Activated T-cell treated with anti-CD3 and anti-CD28 coated beads for 4 hours (primary cell): ENCODE results near the gene HPCA.

Experiments used
- DNase-seq: peaks from one replicate; pipeline ENCODE4 v3.0.0-alpha.2; 2020

HPCA gene

DNA sequence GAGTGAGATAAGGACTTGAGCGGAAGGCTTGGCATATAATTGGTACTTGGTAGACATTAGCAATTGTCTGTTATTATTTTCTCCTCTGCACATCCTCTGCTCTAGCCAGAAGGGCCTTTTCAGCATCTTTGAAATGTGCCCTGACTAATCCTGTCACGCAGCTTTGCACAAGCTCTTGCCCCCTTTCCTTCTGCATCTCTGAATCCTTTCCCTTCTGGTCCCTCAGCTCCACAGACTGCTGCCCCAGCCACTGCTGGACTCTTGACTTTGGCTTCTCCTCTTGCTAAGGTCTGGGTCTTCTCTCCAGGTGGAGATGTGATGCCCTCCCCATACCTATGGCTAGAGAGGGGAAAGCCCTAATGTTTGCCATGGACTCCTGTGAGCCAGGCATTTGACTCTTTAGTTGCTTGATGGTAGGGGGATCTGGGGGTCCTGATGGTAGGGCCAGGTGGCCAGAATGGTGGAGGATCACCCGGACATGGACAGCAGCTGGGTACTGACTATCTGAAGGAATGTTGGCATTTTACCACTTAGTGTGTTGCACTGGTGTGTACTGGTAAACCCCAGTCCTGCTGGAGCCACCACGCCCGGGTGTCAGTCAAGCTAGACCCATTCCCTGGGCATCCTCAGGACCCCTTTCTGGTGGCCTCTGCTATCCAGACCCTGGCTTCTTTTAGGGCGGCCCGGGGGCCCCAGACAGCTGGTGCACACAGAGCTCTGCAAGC lies 4.4 kb downstream of the HPCA start:
- DNase-seq = no peak

DNA sequence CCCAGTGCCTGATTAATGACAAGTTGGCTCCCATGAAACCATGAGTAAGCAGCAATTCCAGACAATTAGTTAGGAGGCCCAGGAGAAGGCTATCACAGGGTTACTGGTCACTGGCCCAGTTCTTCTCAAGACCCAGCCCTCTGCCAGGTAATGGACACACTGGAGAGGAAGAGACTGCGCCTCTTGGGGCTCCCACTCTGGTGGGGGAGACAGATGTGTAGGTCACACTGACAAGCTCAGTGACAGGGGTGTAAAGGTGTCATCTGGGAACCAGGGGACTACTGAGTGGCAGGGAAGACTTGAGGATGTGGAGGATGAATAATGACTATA lies 4.9 kb downstream of the HPCA start:
- no peak for DNase-seq

DNA sequence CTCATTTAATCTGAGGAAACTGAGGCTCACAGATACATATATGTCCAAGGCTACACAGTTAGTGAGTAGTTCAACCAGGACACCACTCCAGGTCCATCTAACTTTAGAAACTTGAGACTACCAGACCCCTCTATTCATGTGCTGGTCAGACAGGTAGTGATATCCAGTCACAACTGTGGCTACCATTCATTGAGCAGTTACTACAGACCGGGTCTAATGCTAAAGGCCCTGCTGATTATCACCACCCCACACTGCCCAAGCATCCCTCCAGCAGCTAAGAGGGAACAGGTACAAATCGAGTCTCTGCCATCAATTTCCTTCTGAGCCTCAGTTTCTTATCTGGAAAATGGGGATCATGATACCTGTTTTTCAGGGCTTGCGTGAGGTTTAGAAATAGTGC lies 5.3 kb downstream of the HPCA start:
- no peak for DNase-seq

DNA sequence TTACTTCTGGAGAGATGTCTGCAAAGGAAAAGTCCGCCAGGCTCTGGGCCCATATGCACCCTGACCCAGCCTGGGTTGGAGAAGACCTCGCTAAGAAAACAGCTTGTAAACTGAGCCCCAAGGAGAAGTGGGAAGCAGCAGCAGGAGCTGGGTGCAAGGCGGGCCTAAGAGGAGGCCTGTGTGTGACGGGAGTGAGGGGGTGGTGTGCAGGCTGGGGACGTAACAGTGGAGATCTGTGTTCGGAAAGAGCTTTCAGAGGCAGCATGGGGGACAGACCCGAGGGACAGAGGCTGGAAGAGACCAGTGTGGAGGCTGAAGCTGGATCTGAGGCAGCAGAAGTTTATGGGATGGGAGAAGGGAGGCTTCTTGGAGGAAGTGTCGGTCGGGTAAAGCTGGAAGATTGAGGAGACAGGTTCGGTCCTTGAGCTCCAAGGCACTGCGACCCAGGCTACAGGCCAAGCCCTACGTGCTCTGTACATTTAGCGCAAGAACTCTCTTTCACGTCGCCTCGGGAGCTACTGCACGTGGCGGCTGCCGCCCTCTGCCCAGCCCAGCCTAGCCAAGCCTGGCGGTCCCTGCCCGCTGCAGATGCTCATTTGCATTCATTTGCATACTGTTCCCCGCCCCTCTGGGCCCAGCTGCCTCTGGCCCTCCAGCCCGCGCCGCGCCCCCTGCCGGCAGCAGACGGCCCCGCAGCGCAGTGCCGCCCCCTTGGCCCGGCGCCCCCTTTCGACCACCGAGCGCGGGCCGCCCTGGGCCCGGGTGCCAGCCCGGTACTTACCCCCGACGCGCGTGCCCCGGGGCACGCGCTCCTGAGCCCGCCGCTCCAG lies 6.3 kb downstream of the HPCA start:
- no peak for DNase-seq

DNA sequence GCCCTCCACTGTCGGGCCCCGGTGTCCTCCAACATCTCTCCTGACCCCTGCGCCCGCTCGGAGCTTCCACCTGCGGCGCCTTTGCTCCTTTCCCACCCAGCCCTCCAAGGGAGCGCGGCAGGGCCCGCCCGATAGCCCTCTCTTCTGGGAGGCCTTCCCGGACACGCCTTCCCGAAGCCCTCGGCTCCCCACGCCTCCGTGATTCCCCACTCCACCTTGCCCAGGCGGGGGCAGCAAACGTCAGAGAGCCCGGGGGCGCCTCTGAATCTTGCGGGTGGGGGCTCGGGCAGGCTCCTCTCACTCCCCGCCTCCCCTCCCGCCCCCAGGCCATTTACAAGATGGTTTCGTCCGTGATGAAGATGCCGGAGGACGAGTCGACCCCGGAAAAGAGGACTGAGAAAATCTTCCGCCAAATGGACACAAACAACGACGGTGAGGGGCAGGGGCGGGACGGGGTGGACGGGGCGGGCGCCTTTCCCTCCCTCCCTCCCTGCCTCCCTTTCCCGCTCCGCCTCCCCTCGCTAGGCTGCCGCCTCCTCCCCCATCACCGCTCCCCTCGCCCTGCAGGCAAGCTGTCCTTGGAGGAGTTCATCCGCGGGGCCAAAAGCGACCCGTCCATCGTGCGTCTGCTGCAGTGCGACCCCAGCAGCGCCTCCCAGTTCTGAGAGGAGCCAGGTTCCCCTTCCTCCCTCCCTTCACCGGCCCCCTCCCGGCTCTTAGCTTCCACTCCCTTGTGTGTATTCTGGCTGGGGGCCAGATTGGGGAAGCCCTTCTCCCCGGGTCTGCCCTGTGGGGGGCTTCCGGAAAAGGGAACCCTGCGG lies 7.1 kb downstream of the HPCA start:
- peak; percentile 8 for DNase-seq

DNA sequence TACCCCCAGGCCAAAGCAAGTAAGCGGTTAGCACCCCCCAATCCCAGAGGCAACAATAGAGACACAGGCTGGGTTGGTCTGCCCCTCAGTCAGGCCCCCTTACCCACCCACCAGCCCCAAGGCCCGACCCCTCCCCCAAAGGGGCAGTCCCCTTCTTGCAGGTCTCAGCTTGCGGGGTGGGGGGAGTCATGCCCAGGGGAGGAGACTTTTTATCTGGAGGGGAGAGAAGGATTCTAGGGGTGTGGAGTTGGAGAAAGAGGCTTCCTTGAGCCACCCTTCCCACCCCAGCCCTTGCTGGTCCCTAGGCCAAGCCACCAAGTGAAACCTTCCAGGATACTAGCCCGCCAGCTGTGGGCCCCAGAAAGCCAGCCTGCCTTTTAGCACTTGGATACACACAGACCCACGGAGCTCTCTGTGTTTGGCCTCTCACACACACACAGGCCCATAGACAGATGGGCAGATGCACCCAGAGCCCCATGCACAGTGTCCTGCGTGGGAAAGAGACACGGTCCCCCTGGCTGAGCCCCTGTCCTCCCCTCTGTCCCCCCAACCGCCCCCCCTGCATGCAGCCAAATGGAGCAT lies 7.8 kb downstream of the HPCA start:
- no peak for DNase-seq

DNA sequence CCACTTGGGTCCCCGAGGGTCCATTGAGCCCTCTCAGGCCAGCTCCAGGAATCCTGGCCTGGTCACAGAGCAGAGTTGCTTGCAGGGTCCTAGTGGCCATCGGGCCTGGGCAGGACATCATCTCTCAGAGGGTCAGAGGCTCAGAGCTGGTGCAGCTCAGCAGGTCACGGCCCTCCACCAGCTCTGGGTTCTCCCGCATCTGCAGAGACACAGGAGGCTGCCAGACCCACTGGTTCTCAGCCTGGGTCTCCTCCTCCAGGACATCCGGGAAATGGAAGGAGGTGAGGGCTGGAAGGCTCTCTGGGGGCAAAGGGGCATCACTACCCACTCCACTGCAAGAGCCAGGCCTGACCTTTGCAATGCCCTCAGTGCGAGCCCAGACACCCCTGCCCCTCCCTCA lies 8.4 kb downstream of the HPCA start:
- DNase-seq = no peak

DNA sequence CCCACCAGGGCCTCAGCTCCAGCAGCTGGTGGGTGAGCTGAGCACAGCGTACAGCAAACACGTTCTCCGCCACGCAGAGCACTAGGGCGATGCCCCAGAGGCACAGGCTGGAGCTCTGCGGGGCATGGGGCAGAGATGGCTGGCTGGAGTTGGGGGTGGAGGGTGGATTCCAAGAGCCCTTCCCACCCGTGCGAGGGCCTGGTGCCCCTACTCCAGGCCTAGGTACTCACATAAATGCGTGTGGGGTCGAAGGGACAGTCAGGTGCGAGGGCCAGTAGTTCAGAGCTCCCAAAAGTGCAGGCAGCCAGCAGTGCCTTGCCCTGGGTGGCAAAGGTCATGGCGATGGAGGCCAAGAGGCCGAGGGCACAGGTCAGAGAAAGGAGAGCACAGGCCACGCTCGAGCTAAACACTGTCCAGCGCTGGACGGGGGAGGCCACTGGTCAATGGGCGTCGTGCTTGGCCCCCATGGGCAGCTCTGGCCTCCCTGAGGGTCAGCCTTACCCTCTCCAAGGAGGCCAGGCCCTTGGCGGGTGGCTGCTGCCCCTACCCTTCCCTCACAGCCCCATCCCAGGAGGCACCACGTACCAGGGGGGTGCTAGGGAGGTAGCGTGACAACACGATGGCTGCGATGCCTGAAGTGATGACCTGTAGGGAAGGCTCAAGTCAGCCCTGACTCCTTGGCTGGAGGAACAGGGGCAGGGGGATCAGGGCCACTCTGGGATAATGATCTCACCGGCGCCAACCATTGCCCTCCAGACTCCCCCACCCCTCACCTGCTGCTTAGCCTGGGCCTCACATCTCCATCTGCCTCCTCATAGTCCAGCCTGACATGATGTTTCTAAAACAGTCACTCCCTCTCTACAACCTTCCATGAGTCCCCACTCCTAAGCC lies 9.3 kb downstream of the HPCA start:
- no peak for DNase-seq

DNA sequence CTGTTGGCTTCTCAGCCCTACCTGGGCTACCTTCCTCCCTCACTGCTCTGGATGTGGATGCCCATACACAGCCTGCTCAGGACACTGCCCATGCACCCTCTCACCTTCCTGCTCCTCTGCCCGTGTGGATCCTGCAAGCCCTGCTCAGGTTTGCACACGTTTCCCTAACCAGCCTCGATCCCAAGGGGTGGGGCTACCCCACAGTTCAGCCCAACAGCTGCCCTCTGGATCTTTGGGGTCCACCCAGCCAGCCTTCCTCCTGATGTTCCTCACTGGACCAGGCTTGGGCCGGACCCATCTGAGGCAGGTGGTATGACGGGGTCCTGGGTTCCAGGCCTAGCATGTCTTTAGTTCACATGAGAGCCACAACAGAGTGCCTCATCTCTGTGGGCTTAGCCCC lies 10.2 kb downstream of the HPCA start:
- no peak for DNase-seq

DNA sequence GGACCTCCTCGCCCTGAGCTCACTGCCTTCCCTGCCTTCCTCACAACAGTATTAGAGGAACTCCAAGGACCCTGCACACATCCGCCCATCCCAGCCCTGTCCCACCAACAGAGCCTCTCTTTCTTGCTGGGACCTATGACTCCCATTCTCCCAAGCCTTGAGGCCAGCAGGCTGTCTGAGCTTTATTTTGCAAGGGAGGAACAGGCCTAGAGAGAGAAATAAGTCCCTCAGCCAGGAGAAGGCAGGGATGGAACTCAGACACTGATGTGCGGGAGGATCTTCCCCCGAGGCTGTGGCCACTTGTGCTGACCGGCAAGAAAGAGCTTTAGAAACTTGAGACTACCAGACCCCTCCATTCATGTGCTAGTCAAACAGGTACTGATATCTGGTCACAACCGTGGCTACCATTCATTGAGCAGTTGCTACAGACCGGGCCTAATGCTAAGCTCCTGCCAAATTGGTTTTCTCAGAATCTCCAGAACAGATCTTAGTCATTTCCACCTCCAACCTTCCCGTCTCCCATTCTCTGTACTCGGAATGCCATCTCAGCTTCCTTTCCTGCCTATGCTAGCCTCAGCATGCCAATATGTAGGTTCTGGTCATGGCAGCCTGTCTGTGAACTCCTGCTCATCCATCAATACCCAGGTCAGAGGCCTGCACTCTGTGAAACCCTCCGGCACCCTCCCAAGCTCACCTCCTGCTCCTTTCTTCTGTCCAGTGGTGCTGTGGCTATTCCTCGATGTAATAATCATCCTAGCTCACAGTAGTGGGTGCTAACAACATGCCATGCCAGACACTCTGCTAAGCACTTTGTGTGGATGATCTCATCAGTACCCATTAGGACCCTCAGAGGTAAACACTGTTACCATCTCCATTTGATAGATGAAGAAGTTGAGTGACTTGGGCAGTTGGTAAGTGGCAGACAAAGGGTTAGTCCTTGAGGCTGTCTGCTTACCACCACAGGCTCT lies 11.1 kb downstream of the HPCA start:
- DNase-seq = no peak

DNA sequence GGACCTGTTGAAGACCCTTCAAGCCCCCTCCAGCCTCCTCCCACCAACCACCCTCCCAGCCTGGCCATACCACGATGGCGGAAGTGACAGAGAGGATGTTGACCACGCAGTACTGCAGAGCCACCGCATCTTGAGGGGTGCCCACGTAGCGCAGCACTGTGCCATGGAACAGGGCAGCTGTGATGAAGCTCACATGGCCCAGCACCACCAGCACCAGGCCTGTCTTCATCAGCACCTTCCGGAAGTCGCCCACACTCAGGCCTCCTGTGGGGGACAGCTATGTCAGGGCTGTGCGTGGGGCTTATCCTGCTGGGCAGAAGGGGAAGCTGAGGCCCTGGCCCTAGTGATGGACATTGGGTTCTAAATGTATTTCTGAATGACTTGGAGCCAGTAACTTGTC lies 11.8 kb downstream of the HPCA start:
- no peak for DNase-seq

DNA sequence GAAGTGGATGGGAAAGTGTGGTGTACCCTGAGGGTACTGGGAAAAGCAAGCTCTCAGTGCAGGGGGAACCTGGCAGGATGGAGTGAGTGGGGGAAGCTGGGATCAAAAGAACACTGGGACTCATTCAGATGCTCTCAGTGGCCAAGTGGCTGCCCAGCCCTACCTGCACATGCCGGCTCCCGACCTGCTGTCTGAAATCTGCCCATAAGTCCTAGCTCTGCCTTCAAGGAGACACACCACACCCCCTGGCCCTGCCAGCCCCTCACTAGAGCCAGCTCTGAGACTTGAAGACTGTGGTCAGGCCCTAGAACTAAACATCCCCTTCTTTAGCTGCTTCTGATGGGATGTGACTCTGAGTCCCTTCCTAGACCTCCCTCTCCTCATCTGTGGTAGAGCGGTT lies 12.7 kb downstream of the HPCA start:
- no peak for DNase-seq

DNA sequence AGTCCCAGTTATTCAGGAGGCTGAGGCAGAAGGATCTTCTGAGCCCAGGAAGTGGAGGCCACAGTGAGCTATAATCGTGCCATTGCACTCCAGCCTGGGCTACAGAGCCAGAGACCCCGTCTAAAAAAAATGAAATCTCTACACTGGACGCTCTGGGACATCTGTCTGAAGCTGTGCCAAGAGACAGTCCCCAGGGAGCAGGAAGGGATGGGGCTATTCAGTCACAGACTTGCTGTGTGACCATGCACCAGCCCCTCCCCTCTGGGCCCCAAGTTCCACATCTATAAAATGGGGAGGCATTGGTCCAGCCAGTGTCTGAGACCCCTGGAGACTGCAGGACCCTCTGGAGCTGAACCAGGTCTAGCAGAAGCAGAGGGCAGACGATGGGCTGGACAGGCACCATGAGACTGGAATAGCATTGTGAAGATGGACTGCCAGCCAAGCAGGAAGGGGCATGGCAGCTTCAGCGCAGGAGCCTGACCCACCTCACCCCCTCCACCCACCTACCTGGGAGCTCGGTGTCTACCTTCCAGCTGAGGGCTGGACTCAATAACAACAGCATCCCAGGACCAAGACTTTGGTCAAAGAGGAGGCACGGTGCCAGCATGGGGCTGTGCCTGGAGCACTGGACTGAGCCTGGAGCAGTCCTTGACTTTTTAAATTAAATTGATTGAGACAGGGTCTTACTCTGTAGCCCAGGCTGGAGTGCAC lies 13.4 kb downstream of the HPCA start:
- no peak for DNase-seq

DNA sequence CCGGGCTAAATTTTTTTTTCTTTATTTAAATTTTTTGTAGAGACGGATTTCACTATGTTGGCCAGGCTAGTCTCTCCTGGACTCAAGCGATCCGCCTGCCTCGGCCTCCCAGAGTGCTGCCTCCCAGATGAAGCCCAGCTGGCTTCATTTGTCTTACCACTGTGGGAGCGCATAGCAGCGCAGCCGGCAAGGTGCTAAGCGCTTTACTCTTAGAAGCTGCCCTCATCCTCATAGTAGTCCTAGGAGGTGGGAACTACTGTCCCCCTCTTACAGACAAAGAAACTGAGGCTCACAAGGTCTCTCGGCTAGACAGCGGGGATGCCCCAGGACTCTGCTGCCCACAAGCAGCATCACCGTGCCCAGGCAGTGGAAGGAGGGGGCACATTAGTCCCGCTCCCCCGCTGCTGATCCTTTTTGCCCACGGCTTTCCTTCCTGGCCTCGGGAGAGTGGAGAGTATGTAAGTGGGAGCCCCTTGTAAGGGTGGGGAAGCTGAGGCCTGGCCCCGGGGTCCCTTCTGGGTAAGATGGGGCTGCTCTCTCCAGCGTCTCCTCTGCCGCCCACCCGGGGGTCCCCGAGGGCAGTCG lies 14.2 kb downstream of the HPCA start:
- no peak for DNase-seq

DNA sequence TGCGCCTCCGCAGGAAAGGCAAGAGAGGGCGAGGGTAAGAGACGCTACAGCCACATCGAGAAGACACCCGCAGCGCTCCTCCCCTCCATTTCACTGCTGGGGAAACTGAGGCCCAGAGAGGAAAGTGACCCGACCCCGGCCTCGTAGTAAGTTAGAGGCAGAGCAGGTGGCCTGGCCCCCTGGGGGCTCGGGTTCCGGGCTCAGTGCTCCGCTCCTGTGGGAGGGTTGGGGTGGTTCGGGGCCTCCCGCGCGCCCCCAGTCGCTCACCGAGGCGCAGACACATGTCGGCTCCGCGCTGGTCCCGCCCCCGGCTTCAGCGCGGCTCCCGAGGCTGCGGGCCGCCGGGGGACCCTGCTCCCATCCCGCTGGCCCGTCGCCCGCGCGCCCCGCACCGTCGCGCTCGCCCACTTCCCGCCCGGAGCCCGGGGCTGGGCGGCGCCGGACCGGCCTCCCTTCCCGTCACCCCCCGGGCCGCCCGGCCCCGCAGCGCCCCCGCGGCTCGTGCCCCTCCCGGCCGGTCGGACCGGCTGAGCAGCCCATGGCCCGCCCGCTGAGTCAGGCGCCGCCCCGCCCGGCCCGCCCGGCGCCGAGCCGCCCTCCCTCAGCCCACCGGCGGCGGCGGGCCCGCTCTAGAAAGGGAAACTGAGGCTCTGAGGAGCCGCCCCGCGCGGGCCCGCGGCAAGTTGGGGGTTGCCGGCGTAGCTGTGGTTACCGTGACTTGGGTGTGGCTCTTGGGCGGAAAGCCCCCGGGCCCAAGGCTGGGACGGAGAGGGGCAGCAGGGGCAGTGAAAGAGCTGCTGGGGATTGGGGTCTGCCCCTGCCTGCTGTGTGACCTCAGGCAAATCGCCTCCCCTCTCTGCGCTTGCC lies 14.9 kb downstream of the HPCA start, which contains the start of gene TMEM54:
TSS of gene TMEM54 (minus strand) at position 434 of the 867 bp plus-strand sequence. CDS start at position 283, 151 bp downstream.
- DNase-seq = no peak

DNA sequence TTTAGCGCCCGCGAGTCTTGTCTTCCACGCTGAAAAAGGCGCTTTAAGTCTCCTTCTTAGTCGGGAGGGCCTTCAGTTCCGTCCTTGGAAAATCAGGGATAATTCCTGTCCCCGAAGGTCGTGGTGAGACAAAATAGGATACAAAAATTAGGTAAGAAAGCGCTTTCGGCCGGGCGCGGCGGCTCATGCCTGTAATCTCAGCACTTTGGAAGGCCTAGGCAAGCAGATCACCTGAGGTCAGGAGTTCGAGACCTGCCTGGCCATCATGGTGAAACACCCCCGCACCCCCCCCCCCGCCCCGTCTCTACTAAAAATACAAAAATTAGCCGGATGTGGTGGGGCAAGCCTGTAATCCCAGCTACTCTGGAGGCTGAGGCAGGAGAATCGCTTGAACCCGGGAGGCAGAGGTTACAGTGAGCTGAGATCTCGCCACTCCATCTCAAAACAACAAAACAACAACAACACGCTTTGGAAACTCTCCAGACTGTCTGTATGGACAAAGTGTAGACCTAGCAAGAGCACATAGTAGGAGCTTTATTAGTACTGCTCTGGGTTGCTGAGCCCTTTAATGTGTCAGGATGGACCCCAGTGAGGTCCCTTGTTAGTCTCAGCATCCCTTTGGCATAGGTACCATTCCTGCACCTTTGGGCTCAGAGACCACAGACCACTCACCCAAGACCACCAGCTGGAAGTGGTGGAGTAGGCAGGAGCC lies 15.7 kb downstream of the HPCA start:
- DNase-seq = no peak

DNA sequence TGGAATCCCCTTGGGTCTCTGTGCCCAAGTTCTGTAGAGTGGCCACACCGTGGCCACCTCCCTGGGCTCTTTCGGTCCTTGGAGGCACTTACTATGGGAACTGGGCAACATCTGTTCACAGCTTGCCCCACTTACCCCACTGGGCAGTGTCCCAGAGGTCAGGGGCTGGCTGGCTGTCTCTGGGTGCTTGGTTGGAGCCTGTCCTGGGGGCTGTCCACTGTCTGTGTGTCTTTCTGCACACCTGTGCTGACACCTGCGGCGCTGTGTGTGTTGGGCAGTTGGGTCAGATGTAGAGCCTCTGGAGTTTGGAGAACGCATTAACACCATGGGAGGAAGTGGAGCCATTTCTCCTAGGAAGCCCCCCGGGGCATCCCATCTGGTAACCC lies 16.2 kb downstream of the HPCA start:
- DNase-seq = no peak
